Measurements from ENCODE around the gene AATK.

GRCh38 chr17:81097134-81097942, 68.7 kb downstream of the AATK start:
- TF ChIP-seq CTCF (IDR thresholded peaks at IDR 0.05), result peak; percentile 27 to 58 (median 39)
- no peak for TF ChIP-seq POLR2A (IDR thresholded peaks at IDR 0.05)
